Tibial nerve (tissue), 4 donors: ENCODE results near the gene YARS1. TPM values are rescaled to one million over a fixed set of nuclear protein-coding genes. Genes with fewer than 3 reads are reported as not detected.

Experiments used
- DNase-seq, 2 donors: peaks; one replicate each; pipeline ENCODE4 v3.0.0-alpha.2; 2019; ENCODE audit warnings: low spot score in 2 of 2
- H3K27ac ChIP-seq, 4 donors: fragments of 200-600 bp; sonication (generic) in 3 of 4; one replicate each; pipeline ENCODE4 v1.5.1; 2017 to 2019; ENCODE audit warnings: mild to moderate bottlenecking in 1 of 4
- H3K27me3 ChIP-seq, 2 donors: fragments of 200-600 bp; sonication (generic) in 1 of 2; one replicate each; pipeline versions ENCODE4 v1.5.1 to v1.6.0; 2017 to 2019
- H3K36me3 ChIP-seq, 3 donors: fragments of 200-600 bp; sonication (generic); one replicate each; pipeline ENCODE4 v1.5.1; 2018 to 2019
- H3K4me1 ChIP-seq, 4 donors: fragments of 200-600 bp; sonication (generic) in 3 of 4; one replicate each; pipeline ENCODE4 v1.5.1; 2017 to 2019
- H3K4me3 ChIP-seq, 4 donors: fragments of 200-600 bp; sonication (generic) in 3 of 4; one replicate each; pipeline ENCODE4 v1.5.1; 2017 to 2019; ENCODE audit warnings: mild to moderate bottlenecking in 1 of 4, moderate library complexity in 1 of 4
- H3K9me3 ChIP-seq, 4 donors: fragments of 200-600 bp; sonication (generic) in 3 of 4; one replicate each; pipeline ENCODE4 v1.5.1; 2017 to 2019
- EP300 ChIP-seq, 2 donors: sonication (generic); formaldehyde crosslinking; IDR thresholded peaks; one replicate each; pipeline ENCODE4 v1.6.1; 2017; ENCODE audit warnings: antibody characterized with exemption in 2 of 2, mild to moderate bottlenecking in 1 of 2
- POLR2A ChIP-seq, 2 donors: fragments of 450-650 bp; IDR thresholded peaks; one replicate each; pipeline ENCODE4 v1.6.1; 2017; ENCODE audit warnings: antibody characterized with exemption in 2 of 2, mild to moderate bottlenecking in 2 of 2, moderate library complexity in 2 of 2
- WGBS, 2 donors: methylation state at CpG; one replicate each; pipeline ENCODE4 v1.1.5; 2018; 5-methylcytosine and 5-hydroxymethylcytosine counted together
- total RNA-seq, 4 donors: library from RNA; depleted of rRNA; stranded (reverse); fragments of >200 nt; gene quantifications; one replicate each; pipeline ENCODE4 v1.1.0, GENCODE V29; 2016
- TF ChIP-seq, protein P1 (sequence below), 5 experiments: fragments of 200-600 bp in 3 of 5; fragments of 450-650 bp in 2 of 5; sonication (generic) in 3 of 5; IDR thresholded peaks; one replicate each; pipeline ENCODE4 v1.5.1; 2016 to 2019; ENCODE audit warnings: antibody characterized with exemption in 5 of 5, mild to moderate bottlenecking in 3 of 5, moderate library complexity in 2 of 5

The YARS1 gene
- total RNA-seq, 4 donors from 2014 or later, result 29.0 to 80.7 (median 50.2) TPM

GRCh38 chr1:32764826-32765569 is 52.2 kb downstream of the YARS1 start:
- peaks cover 0 to 4% (median 0%) of the 10 kb centered on the region in 3 donors for H3K36me3 ChIP-seq
- 57 to 89% methylated on average over 3 to 7 of the region's 7 CpGs for WGBS, 2 donors
- no peak overlapping the region for H3K4me3 ChIP-seq
- H3K27ac ChIP-seq, result peak overlapping the region in 1 of 4 donors; percentile 40
- DNase-seq, result no peak
- TF ChIP-seq, protein P1, sequence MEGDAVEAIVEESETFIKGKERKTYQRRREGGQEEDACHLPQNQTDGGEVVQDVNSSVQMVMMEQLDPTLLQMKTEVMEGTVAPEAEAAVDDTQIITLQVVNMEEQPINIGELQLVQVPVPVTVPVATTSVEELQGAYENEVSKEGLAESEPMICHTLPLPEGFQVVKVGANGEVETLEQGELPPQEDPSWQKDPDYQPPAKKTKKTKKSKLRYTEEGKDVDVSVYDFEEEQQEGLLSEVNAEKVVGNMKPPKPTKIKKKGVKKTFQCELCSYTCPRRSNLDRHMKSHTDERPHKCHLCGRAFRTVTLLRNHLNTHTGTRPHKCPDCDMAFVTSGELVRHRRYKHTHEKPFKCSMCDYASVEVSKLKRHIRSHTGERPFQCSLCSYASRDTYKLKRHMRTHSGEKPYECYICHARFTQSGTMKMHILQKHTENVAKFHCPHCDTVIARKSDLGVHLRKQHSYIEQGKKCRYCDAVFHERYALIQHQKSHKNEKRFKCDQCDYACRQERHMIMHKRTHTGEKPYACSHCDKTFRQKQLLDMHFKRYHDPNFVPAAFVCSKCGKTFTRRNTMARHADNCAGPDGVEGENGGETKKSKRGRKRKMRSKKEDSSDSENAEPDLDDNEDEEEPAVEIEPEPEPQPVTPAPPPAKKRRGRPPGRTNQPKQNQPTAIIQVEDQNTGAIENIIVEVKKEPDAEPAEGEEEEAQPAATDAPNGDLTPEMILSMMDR (IDR thresholded peaks at IDR 0.05), result no peak
- TF ChIP-seq EP300 (IDR thresholded peaks at IDR 0.05) (no peak), POLR2A (IDR thresholded peaks at IDR 0.05) (no peak)
- no peaks in the 10 kb centered on the region for H3K27me3 ChIP-seq
- no peaks in the 10 kb centered on the region for H3K9me3 ChIP-seq
- peaks cover 0 to 65% (median 6%) of the 10 kb centered on the region in 4 donors for H3K4me1 ChIP-seq

DNA sequence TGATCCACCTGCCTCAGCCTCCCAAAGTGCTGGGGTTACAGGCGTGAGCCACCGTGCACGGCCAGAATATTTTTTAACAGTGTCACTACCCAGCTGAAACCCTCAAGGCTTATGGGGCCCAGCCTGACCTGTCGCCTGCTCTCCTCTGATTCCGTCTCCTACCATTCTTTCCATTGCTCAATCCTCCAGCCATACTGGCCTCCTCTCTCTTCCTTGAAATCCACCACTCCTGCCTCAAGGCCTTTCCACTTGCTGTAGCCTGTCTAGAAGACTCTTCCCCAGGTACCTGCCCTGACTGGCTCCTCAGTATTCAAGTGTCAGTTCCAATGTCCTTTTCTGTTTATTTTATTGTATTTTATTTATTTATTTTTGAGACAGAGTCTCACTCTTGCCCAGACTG is 53.9 kb downstream of the YARS1 start:
- Histone ChIP-seq H3K27me3 (no peaks in the 10 kb centered on the region), H3K9me3 (no peaks in the 10 kb centered on the region), H3K4me1 (peaks cover 0 to 64% (median 6%) of the 10 kb centered on the region in 4 donors), H3K36me3 (no peaks in the 10 kb centered on the region), H3K27ac (no peak overlapping the region), H3K4me3 (no peak overlapping the region)
- WGBS, 2 donors, result 94 to 97% methylated on average over 5 of the region's 5 CpGs
- no peak for TF ChIP-seq EP300 (IDR thresholded peaks at IDR 0.05)
- TF ChIP-seq POLR2A (IDR thresholded peaks at IDR 0.05), result no peak
- TF ChIP-seq, protein P1 (IDR thresholded peaks at IDR 0.05), result no peak
- DNase-seq, result no peak

- no peaks in the 10 kb centered on the region for H3K27me3 ChIP-seq
- H3K4me3 ChIP-seq, result no peak overlapping the region
- peak overlapping the region in 3 of 4 donors; percentile 57 to 78 (median 64) for H3K27ac ChIP-seq
- DNase-seq, result no peak
- WGBS, 2 donors, result 42 to 49% methylated on average over 2 of the region's 2 CpGs
- H3K4me1 ChIP-seq, result peaks cover 0 to 51% (median 6%) of the 10 kb centered on the region in 4 donors
- H3K36me3 ChIP-seq, result no peaks in the 10 kb centered on the region
- H3K9me3 ChIP-seq, result no peaks in the 10 kb centered on the region
- TF ChIP-seq EP300 (IDR thresholded peaks at IDR 0.05) (no peak), POLR2A (IDR thresholded peaks at IDR 0.05) (no peak)
- TF ChIP-seq, protein P1 (IDR thresholded peaks at IDR 0.05), result no peak
Measured at GRCh38 chr1:32761936-32762335, 55.2 kb downstream of the YARS1 start.

DNA sequence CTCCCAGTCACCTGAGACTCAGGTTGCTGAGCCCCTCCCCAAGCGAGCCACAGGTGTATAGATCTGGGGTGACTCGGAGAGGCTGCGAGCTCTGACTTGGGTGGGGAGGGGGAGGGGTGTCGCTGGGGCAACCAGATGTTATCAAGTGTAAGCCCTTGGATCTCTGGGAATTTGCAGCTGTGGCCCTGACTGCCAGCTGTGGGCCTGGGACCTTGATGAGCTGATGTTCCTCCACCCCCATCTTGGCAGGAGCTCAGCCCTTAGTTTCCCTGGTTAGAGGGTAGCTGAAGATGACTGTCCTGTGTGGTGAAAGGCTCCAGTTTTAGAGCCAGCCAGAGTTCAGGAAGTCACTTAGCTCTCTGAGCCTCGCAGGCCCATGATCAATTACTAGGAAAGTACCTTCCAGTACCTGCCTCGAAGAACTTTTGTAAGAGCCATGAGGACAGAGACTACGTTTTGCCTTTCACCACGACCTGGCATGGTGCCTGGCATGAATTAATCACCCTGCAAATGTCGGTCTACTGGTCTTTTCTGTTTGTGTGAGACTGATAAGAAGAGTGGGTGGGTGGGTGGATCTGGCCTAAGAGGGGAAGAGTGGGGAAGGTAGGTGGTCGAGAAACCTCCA is 55.8 kb downstream of the YARS1 start:
- Histone ChIP-seq H3K4me1 (peaks cover 0 to 47% (median 6%) of the 10 kb centered on the region in 4 donors), H3K4me3 (no peak overlapping the region), H3K9me3 (no peaks in the 10 kb centered on the region), H3K27me3 (no peaks in the 10 kb centered on the region), H3K27ac (peak overlapping the region in 3 of 4 donors; percentile 57 to 78 (median 64)), H3K36me3 (no peaks in the 10 kb centered on the region)
- DNase-seq, result peak in 1 of 2 donors; percentile 57
- WGBS, 2 donors, result 41 to 46% methylated on average over 10 of the region's 10 CpGs
- TF ChIP-seq, protein P1 (IDR thresholded peaks at IDR 0.05), result no peak
- TF ChIP-seq EP300 (IDR thresholded peaks at IDR 0.05) (no peak), POLR2A (IDR thresholded peaks at IDR 0.05) (no peak)
